T47D (cell line): Measurements from ENCODE around the gene TBKBP1.
"Not testable (repeated sequence)": the region's sequence is repeated elsewhere in the genome, so short reads cannot be mapped to it uniquely, and the experiment has no call there.

Source experiments
- DNase-seq, 2 experiments: peaks; one replicate each; pipeline versions ENCODE4 v3.0.0 to v3.0.0-alpha.2; 2011 to 2012; ENCODE audit warnings: low read depth in 1 of 2, low spot score in 1 of 2
- JUND ChIP-seq: IDR thresholded peaks from 2 replicates; pipeline ENCODE4 v1.6.1; 2012; ENCODE audit warnings: low read depth
- in situ Hi-C: cut with HindIII; loops from 2 replicates; pipeline ENCODE4 v1.10.0; 2016; ENCODE audit warnings: low sequenced_read_pairs, low pct_unique_long_range_greater_than_20kb

Gene TBKBP1

GRCh38 chr17:47663912-47664623, 29.9 kb upstream of the TBKBP1 start:
- in situ Hi-C loops: no loop called here
- peak; percentile 51 to 77 for DNase-seq
- no peak for TF ChIP-seq JUND

DNA sequence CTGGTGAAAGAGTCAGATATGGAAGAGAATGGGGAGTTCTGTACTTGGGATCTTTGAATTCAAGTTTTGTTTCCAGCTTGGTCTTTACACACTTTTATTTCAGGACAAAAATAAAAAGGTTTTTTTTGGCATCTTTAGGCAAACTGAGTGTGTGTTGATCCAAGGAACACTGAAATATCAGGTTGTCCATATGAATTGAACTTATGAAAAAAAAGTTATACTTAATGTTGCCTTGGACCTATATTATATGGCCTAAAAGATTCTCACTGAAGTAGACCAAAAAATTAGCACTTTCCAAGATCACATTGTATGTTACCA, 29.4 kb upstream of the TBKBP1 start:
- in situ Hi-C loops: no loop called here
- DNase-seq: no peak
- TF ChIP-seq JUND: no peak

GRCh38 chr17:47665655-47666054, 28.3 kb upstream of the TBKBP1 start:
- TF ChIP-seq JUND: no peak
- in situ Hi-C loops: no loop called here
- DNase-seq: no peak

DNA sequence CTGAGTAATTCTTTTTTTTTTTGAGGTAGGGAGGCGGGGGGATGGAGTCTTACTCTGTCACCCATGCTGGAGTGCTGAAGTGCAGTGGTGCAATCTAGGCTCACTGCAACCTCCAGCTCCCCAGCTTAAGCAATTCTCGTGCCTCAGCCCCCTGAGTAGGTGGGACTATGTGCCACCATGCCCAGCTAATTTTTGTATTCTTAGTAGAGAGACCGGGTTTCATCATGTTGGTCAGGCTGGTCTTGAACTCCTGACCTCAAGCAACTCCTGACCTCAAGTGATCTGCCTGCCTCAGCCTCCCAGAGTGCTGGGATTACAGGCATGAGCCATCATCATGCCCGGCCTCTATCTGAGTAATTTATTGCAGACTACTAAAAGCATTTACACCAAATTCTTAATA, 24.9 kb upstream of the TBKBP1 start:
- in situ Hi-C loops: no loop called here
- no peak for DNase-seq
- TF ChIP-seq JUND: no peak

- DNase-seq: no peak
- in situ Hi-C loops: no loop called here
- TF ChIP-seq JUND: no peak
Measured at GRCh38 chr17:47670064-47670463, 23.9 kb upstream of the TBKBP1 start.

GRCh38 chr17:47674499-47674898, 19.5 kb upstream of the TBKBP1 start:
- no peak for DNase-seq
- in situ Hi-C loops: no loop called here
- no peak for TF ChIP-seq JUND

DNA sequence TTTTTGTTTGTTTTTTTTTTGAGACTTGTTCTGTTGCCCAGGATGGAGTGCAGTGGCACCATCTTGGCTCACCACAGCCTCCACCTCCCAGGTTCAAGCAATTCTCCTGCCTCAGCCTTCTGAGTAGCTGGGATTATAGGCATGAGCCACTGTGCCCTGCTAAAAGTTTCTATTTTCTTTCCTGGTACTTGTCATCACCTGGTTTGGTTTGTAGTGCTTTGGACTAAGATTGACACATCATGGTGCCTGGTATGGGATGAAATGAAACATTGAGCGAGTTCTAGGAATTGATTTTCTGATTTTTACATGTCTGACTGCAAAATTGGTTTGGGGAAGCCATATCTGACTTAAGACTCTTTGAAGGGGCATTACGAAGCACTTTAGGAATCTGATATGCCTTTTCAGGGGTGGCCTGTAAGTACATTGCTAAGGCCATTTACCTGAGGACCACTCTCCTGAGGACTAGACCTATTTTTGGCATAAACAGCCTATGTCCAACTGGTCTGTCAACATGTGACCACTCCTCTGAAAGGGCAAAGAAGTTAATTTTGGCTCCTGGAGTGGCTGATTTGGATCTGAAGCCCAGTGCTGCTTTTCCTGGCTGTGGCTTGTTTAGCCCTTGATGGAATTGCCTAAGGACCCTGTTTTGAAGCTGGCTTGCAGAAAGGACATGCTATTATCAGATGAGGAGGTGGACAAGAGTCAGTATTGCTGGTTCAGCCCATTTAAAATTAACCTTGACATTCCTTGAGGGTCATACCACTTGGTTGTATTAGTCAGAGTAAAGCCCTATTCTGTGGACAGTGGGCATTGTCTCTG, 18.4 kb upstream of the TBKBP1 start:
- in situ Hi-C loops: no loop called here
- no peak for DNase-seq

DNA sequence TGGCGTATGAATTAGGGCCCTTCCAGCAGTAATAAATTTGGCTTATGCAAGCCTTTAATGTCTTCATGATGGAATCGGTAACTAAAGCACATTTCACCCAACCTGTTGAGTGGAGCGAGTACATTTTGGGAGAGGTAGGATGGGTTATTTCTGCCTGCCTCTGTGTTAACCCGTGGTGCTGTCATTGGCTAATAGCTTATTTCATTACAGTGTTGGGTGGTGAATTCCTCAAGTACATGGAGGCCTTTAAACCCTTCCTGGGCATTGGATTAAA, 17.8 kb upstream of the TBKBP1 start:
- no peak for DNase-seq
- no peak for TF ChIP-seq JUND
- in situ Hi-C loops: no loop called here

More for the DNA sequence above, 18.4 kb upstream of the TBKBP1 start:
- no peak for TF ChIP-seq JUND

DNA sequence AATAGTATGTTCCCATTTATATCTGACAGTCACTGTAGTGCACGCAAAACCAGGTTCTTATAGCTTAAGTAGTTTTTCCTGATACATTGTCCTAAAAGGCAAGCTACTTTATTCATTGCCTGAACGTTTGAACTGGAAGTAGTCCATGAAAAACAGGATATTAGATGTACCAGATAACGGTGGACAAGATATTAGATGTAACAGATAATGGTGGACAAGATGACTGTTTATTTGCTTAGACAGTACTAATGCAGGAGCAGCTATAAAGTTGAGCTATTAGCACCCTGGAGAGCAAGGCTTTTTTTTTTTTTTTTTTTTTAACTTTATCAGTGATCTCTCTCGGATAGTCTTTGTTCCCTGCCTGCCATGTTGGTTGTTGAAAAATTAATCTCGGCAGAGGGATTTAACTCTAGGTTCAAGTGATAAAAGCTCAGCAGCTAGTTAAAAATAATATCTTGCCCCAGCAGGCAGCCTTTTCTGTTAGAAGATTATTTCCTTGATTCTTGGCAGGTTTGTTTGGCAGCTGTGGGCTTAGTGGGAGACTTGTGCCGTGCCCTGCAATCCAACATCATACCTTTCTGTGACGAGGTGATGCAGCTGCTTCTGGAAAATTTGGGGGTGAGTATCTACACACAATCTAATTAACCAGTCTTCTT, 17.3 kb upstream of the TBKBP1 start:
- in situ Hi-C loops: no loop called here
- no peak for TF ChIP-seq JUND

DNA sequence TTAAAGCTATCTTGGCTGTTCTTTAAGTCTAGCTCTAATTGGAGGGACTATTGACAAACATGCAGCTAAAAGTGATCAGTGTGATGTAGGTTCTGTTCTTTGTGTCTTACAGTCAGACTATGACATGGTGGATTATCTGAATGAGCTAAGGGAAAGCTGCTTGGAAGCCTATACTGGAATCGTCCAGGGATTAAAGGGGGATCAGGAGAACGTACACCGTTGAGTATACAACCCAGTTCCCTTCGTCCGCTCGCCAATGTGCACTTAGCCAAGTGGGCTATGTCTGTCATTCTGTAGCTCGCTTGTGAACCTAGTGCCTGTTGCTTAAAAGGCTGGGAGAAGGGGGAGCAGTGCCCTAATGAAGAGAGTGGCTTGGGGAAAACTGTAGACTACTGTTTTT, 15.8 kb upstream of the TBKBP1 start:
- no peak for TF ChIP-seq JUND
- in situ Hi-C loops: no loop called here

More for the DNA sequence above, 17.3 kb upstream of the TBKBP1 start:
- no peak for DNase-seq

GRCh38 chr17:47682138-47682537, 11.8 kb upstream of the TBKBP1 start:
- in situ Hi-C loops: no loop called here
- DNase-seq: no peak
- no peak for TF ChIP-seq JUND

More for the DNA sequence above, 15.8 kb upstream of the TBKBP1 start:
- DNase-seq: no peak

- DNase-seq, in situ Hi-C loops: not testable (repeated sequence)
Measured at GRCh38 chr17:47682727-47683126, 11.2 kb upstream of the TBKBP1 start.

DNA sequence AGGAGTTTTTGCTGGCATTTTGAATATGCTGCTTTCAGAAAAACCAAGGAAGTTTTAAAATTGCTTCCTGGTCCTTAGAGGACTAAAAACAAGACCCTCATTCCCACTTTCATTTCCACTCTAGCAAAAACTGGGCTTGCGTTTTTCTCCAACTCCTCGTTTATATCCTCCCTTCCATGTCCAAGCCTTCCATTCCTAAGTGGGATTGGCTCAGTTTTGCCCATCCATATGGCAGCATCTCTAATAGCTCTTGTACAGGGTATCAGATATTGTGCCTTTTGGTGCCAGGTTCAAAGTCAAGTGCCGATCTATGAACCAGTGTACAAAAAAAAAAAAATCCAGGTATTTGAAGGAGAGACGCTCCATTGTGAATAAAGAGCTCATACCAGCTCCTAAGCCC, 9.9 kb upstream of the TBKBP1 start:
- in situ Hi-C loops: no loop called here
- no peak for TF ChIP-seq JUND
- no peak for DNase-seq
